Measurements from ENCODE around the gene GADD45G.

GADD45G gene

DNA sequence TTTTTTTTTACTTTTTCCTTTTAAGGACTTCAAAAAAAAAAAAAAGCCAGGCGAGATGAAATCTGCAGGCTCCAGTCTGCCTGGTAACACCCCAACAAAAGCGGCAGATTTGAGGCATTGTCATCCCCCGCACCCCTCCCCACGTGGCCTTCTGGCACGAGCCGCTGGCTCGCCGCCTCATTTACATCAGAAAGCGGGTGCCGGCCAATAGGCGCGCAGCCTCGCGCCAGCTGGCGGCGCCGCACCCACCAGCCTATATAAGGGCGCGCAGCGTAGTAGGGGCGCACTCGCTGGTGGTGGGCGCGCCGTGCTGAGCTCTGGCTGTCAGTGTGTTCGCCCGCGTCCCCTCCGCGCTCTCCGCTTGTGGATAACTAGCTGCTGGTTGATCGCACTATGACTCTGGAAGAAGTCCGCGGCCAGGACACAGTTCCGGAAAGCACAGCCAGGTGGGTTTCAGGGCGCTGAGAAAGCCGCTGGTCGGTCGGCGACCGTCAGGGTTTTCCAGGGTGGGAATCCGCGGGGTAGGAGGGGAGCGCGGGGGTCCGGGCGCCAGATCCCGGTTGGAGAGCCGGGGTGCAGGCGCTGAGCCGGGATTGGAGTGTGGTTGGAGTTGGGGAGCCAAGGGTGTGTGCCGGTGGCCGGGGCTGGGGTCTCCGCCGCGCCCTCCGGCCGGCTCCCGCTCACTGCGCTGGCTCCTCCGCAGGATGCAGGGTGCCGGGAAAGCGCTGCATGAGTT lies at the start of gene GADD45G:
Gene GADD45G (plus strand): TSS at position 284 of the 736 bp plus-strand sequence. CDS start 110 bp downstream, at position 394.
- TF ChIP-seq POLR2AphosphoS5 (IDR thresholded peaks at IDR 0.05; ENCODE audit: borderline replicate concordance, low read depth, low read length): peak; percentile 81
- TF ChIP-seq EZH2 (IDR thresholded peaks at IDR 0.05): no peak
- no peak for TF ChIP-seq FOXP2 (optimal IDR thresholded peaks at IDR 0.05; ENCODE audit: control extremely low read depth, extremely low read length, insufficient read depth)
- H3K9me3 ChIP-seq (ENCODE audit: low read depth, low read length): no peaks in the 10 kb centered on the region
- no peak within 1 kb of the TSS for H3K9ac ChIP-seq (ENCODE audit: insufficient read length)
- H3K36me3 ChIP-seq (ENCODE audit: insufficient read depth, low read length): no peaks in the 10 kb centered on the region
- no peak within 1 kb of the TSS for H3K27ac ChIP-seq
- H3K4me3 ChIP-seq: peak within 1 kb of the TSS; percentile 75
- no peak for DNase-seq (ENCODE audit: low read depth, low spot score)

DNA sequence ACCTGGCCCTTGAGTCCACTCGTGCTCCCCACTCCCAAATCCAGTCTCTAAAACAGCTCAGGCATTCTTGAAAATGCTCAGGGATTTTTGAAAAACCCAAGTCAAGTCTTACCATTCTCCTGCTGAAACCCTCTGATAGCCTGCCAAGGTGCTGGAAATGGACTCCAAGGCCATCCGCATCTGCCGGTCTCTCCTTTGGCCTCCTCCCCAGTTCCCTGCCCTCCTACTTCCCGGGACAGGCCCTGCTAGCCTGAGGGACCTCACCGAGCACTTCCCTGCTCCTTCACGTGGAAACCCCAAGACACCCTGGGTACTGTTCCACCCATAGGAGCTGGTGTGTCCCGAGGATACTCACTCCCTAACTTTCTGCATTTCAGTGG lies 49.8 kb upstream of the GADD45G start:
- Histone ChIP-seq H3K36me3 (ENCODE audit: insufficient read depth, low read length) (no peaks in the 10 kb centered on the region), H3K9ac (ENCODE audit: insufficient read length) (no peak overlapping the region), H3K27ac (no peak overlapping the region), H3K4me3 (no peak overlapping the region), H3K9me3 (ENCODE audit: low read depth, low read length) (no peaks in the 10 kb centered on the region)
- TF ChIP-seq FOXP2 (optimal IDR thresholded peaks at IDR 0.05; ENCODE audit: control extremely low read depth, extremely low read length, insufficient read depth) (no peak), POLR2AphosphoS5 (IDR thresholded peaks at IDR 0.05; ENCODE audit: borderline replicate concordance, low read depth, low read length) (no peak), EZH2 (IDR thresholded peaks at IDR 0.05) (no peak)
- no peak for DNase-seq (ENCODE audit: low read depth, low spot score)

- DNase-seq (ENCODE audit: low read depth, low spot score): no peak
- Histone ChIP-seq H3K36me3 (ENCODE audit: insufficient read depth, low read length) (no peaks in the 10 kb centered on the region), H3K4me3 (no peak overlapping the region), H3K27ac (no peak overlapping the region), H3K9ac (ENCODE audit: insufficient read length) (no peak overlapping the region), H3K9me3 (ENCODE audit: low read depth, low read length) (no peaks in the 10 kb centered on the region)
- TF ChIP-seq EZH2 (IDR thresholded peaks at IDR 0.05) (no peak), POLR2AphosphoS5 (IDR thresholded peaks at IDR 0.05; ENCODE audit: borderline replicate concordance, low read depth, low read length) (no peak), FOXP2 (optimal IDR thresholded peaks at IDR 0.05; ENCODE audit: control extremely low read depth, extremely low read length, insufficient read depth) (no peak)
These were observed 49.1 kb upstream of the GADD45G start for GRCh38 chr9:89555451-89556375.

DNA sequence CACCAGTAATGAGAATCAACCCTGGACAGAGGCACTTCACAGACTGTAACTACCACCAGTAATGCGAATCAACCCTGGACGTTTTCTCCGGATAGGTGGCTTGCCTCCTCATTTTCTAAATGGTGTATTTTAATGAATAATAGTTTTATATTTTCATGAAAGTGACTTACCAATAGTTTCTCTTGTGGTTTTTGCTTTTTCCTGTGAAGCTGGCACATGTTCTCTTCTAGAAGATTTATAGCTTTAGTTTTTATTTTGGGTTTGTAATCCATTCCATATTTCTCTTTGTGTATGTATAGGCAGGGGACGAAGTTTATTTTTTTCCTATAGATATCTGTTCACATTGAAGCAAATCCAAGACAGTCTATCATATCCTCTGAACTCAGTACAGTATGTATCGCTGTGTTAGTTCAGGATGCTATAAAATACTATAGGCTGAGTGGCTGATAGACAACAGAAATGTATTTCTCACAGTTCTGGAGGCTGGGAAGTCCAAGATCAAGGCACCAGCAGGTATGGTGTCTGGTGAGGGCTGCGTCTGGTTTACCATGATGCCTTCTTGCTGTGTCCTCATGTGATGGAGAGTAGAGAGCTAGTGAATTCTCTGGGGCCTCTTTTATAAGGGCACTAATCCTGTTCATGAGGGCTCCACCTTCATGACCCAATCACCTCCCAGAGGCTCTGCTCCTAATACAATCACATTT lies 46.5 kb upstream of the GADD45G start:
- H3K9me3 ChIP-seq (ENCODE audit: low read depth, low read length): no peaks in the 10 kb centered on the region
- DNase-seq (ENCODE audit: low read depth, low spot score): no peak
- no peak overlapping the region for H3K27ac ChIP-seq
- H3K4me3 ChIP-seq: no peak overlapping the region
- no peak overlapping the region for H3K9ac ChIP-seq (ENCODE audit: insufficient read length)
- TF ChIP-seq POLR2AphosphoS5 (IDR thresholded peaks at IDR 0.05; ENCODE audit: borderline replicate concordance, low read depth, low read length): no peak
- TF ChIP-seq FOXP2 (optimal IDR thresholded peaks at IDR 0.05; ENCODE audit: control extremely low read depth, extremely low read length, insufficient read depth): no peak
- no peak for TF ChIP-seq EZH2 (IDR thresholded peaks at IDR 0.05)
- no peaks in the 10 kb centered on the region for H3K36me3 ChIP-seq (ENCODE audit: insufficient read depth, low read length)

DNA sequence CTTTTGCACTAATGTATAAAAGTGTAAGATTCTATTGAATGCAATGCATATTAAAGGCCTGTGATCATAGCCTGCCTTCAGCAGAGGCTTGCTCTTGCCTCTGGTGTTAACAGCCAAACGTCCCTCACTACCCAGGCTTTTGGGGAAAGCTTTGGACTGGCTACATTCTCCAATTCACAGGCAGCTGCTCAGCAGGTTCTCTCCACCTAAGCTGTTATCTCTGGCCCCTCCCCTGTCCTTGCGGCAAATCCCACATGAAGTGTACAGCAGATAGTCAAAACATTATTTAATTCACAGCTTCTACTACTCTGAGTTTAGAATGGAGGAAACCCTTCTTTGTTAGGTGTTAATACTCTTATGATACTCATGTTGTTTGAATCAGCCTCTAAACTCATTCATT lies 45.9 kb upstream of the GADD45G start:
- TF ChIP-seq FOXP2 (optimal IDR thresholded peaks at IDR 0.05; ENCODE audit: control extremely low read depth, extremely low read length, insufficient read depth): no peak
- TF ChIP-seq EZH2 (IDR thresholded peaks at IDR 0.05): no peak
- no peak overlapping the region for H3K9ac ChIP-seq (ENCODE audit: insufficient read length)
- no peaks in the 10 kb centered on the region for H3K9me3 ChIP-seq (ENCODE audit: low read depth, low read length)
- H3K36me3 ChIP-seq (ENCODE audit: insufficient read depth, low read length): no peaks in the 10 kb centered on the region
- H3K4me3 ChIP-seq: no peak overlapping the region
- no peak overlapping the region for H3K27ac ChIP-seq
- DNase-seq (ENCODE audit: low read depth, low spot score): no peak

- Histone ChIP-seq H3K36me3 (ENCODE audit: insufficient read depth, low read length) (no peaks in the 10 kb centered on the region), H3K9me3 (ENCODE audit: low read depth, low read length) (no peaks in the 10 kb centered on the region), H3K27ac (no peak overlapping the region), H3K4me3 (no peak overlapping the region), H3K9ac (ENCODE audit: insufficient read length) (no peak overlapping the region)
- TF ChIP-seq POLR2AphosphoS5 (IDR thresholded peaks at IDR 0.05; ENCODE audit: borderline replicate concordance, low read depth, low read length) (no peak), EZH2 (IDR thresholded peaks at IDR 0.05) (no peak), FOXP2 (optimal IDR thresholded peaks at IDR 0.05; ENCODE audit: control extremely low read depth, extremely low read length, insufficient read depth) (no peak)
- DNase-seq (ENCODE audit: low read depth, low spot score): no peak
These were observed 42.5 kb upstream of the GADD45G start for GRCh38 chr9:89562186-89562814.

- no peak for TF ChIP-seq EZH2 (IDR thresholded peaks at IDR 0.05)
- TF ChIP-seq POLR2AphosphoS5 (IDR thresholded peaks at IDR 0.05; ENCODE audit: borderline replicate concordance, low read depth, low read length): no peak
- TF ChIP-seq FOXP2 (optimal IDR thresholded peaks at IDR 0.05; ENCODE audit: control extremely low read depth, extremely low read length, insufficient read depth): no peak
- Histone ChIP-seq H3K27ac (no peak overlapping the region), H3K36me3 (ENCODE audit: insufficient read depth, low read length) (no peaks in the 10 kb centered on the region), H3K4me3 (no peak overlapping the region), H3K9ac (ENCODE audit: insufficient read length) (no peak overlapping the region), H3K9me3 (ENCODE audit: low read depth, low read length) (no peaks in the 10 kb centered on the region)
- no peak for DNase-seq (ENCODE audit: low read depth, low spot score)
These were observed 41.1 kb upstream of the GADD45G start for GRCh38 chr9:89563571-89564345.
